HG03342 (cell line): ENCODE data around the gene YKT6.
"Not testable (repeated sequence)": the region's sequence is repeated elsewhere in the genome, so short reads cannot be mapped to it uniquely, and the experiment has no call there.

ENCODE experiments used
- ATAC-seq: cut with Tn5 transposase; IDR thresholded peaks from one replicate; pipeline ENCODE4 v1.9.1; 2021; ENCODE audit warnings: mild to moderate bottlenecking, moderate library complexity; ENCODE audit not compliant: unreplicated experiment

YKT6 gene

GRCh38 chr7:44171901-44172300, 28.9 kb upstream of the YKT6 start:
- ATAC-seq, result not testable (repeated sequence)

GRCh38 chr7:44172352-44172751, 28.4 kb upstream of the YKT6 start:
- ATAC-seq, result no peak

DNA sequence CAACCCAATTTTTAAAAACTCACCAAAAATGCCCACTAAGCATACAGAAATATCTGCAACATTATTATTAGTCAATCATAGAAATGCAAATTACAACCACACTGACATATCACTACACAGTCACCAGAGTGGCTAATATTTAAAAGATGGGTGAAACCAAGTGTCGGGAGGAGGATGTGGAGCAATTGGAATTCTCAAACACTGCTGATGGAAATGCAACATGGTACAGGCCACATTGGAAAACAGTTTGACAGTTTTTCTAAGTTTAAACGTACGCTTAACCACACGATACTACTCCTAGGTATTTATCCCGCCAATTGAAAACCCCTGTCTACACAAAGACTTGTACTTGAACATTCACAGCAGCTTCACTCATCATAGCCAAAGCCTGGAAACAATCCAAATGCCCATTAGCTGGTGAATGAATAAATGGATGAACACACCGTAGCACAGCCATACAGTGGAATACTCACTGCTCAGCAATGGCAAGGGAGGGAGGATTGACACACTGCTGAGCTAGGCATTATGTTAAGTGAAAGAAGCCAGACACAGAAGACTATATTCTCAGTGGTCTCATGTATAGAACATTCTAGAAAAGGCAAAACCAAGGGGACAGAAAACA, 27.9 kb upstream of the YKT6 start:
- ATAC-seq, result no peak

GRCh38 chr7:44173911-44174693, 26.7 kb upstream of the YKT6 start:
- ATAC-seq, result no peak

GRCh38 chr7:44174694-44174948, 26.2 kb upstream of the YKT6 start:
- ATAC-seq, result not testable (repeated sequence)

GRCh38 chr7:44175730-44176129, 25.0 kb upstream of the YKT6 start:
- no peak for ATAC-seq

- no peak for ATAC-seq
These were observed 24.3 kb upstream of the YKT6 start for GRCh38 chr7:44176486-44176885.

DNA sequence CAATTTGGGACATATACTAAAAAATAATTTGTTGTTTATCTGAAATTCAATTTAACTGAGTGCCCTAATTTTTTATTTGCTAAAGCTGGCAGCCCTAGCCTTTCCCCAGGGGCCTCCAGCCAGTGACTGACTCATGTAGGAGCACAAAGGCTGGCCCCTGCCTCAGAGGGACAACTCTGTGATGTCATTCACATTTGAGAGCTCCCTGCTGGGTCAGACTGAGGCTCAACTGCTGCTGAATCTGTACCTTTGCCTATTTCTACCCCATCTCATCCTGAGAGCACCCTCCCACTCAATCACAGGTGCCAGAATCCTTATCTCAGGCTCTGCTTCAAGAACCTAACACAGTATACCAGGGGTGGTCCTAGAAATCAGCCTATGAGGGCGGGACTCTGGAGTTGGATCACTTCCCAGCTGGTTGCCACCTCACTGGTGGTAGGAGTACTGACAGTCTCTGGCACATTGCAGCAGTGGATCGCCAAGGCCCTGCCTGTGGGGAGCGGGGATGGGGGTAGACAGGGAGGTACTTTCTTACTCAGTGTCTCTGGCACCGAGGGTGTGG, 23.1 kb upstream of the YKT6 start:
- ATAC-seq, result no peak

GRCh38 chr7:44180631-44181030, 20.1 kb upstream of the YKT6 start:
- ATAC-seq, result no peak

DNA sequence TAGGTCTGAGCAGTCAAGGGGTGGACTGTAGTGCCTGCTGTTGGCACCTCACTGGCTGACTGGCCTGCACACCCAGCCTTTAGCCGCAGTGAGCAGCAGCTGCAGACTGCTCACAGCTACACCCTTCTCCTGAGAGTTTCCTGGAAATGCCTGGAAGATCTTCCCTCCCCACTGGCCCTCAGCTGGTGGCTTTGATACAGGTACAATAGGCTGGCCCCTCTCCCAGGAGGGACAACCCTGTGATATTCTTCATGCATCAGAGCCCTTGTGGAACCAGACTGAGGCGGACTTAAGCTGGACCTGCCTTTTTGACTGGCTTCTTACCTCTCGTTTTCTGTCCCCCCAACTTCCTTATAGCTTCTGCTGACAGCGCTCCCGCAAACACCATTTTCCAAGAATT, 18.0 kb upstream of the YKT6 start:
- no peak for ATAC-seq

DNA sequence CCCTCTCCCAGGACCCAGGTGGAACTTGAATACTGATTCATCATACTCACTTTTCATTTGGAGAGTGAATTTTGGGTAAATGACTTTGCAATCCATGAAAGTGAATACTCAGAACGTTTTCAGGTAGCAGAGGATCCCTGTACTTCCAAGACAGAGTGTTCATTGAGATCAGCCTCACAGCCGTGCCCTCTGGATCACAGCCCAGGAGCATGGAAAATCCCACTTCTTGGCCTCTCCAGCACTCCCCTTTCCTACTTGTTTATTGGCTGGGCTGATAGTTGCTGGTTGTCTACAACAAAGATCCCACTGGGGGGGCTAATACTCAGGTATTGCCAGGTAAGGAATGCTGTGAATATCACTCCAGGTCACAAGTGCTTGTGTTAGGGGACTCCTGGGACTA, 17.4 kb upstream of the YKT6 start:
- ATAC-seq, result no peak

- no peak for ATAC-seq
These were observed 16.4 kb upstream of the YKT6 start for GRCh38 chr7:44184206-44184872.

- no peak for ATAC-seq
These were observed 15.8 kb upstream of the YKT6 start for GRCh38 chr7:44184873-44185446.

- no peak for ATAC-seq
These were observed 15.0 kb upstream of the YKT6 start for GRCh38 chr7:44185729-44186128.

DNA sequence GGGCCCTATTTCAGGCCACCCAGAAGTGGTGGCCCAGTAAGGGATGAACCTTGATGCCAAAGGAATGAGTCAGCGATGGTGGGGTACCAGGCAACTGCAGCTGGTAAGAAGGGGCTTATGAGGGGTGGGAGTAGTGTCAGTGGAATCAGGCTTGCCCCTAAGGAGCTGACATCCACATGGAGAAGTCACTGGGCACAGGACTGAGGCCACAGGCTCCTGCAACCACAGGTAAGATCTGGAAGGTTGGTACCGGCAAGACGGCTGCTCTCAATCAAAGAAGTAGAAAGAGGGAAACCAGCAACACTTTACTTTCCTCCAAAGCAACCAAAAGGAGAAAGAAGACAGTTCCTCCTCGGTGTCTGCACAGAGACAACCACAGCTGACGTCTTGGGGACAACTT, 14.0 kb upstream of the YKT6 start:
- ATAC-seq, result no peak

DNA sequence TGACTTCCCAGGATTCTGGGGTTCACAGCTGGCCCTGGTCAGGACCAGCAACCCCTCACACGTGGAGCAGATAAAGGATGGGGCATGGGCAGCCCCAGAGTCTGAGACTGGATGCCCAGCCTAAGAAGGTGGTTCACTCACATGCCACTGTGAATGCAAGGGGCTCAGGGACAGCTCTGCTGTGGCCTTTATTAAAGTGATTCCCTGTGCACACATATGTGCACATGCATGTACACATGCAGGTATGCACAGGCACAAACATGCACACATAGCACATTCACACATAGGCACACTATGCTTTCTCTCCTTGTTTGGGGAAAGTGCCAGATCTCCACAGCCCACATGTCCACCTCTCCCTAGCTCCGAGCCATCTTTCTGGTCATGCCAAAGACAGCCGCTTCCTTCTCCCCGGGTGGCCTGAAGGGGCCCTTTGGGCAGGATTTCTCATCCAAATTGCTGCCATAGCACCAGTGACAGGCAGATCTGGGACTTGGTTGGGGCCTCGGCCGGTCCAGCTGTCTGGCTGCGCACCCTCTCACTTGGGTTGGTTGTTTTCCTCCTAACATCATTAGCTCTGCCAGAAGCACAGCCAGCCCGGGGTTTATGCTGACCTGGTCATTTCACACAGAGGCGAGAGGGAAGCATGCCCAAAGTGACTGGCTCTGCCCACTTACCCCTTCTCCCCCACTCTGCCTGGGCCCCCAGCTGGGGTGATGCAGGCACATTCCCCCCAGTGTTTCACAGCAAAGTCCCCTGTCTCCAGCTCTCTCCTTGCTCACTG, 13.0 kb upstream of the YKT6 start:
- no peak for ATAC-seq

- ATAC-seq, result no peak
These were observed 12.1 kb upstream of the YKT6 start for GRCh38 chr7:44188480-44189225.

GRCh38 chr7:44189286-44189992, 11.3 kb upstream of the YKT6 start, which contains the start of gene GCK:
Gene GCK (minus strand): TSS chr7:44189439. CDS start chr7:44188953, 486 bp downstream.
- no peak for ATAC-seq
